HG03521 (cell line): ENCODE data around the gene RASL12.
"Not testable (repeated sequence)": the region's sequence is repeated elsewhere in the genome, so short reads cannot be mapped to it uniquely, and the experiment has no call there.

Source experiments
- ATAC-seq: cut with Tn5 transposase; IDR thresholded peaks from one replicate; pipeline ENCODE4 v1.9.1; 2021; ENCODE audit warnings: mild to moderate bottlenecking, moderate library complexity; ENCODE audit not compliant: unreplicated experiment

The RASL12 gene

DNA sequence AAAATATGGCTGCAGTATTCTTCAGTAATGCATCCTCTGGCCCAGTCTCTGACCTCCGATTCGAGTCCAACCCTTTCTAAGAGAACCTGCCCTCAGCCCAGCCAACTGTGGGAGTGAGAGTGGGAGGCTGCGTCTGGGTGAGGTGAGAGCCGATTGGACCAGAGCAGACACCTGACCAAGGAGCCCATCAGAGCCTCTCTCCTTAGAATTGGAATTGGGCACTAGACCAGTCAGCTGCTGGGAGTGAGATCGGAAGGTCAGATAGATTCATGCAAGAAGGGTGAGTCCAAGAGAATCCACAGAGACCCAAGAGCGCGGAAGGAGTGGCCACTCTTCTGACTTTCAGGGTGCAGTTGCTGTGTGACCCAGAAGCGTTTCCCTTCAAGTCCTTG, 10.2 kb downstream of the RASL12 start:
- no peak for ATAC-seq

DNA sequence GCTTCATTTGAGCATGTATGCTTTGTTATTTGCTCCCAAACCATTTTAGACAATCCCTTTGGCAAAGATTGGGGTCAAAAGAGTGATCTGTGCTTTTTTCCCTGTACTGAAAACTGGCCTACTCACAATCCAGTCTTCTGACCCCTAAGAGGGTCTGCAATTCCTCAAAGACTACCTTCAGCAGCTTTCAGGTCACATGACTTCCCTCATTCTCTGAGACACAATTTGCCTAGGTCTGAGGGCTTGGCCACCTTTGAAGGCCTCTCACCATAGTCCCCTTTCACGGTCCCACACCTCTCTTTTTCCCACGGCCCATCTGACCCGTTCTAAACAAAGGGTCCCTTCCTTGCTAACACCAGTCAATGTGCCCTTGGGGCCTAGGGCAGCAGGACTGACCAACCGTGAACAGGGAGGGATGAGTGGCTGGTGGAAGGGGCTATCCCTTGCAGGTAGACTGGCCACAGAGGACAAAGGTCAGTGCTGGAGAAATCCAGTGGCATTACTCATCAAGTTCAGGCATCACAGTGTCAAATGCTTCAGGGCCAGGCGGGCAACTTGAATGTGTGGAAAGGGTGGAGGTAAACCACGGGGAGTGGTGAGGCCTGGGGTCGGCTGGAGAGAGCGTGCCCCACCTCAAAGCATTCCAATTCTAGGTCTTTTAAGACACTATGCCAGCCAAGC, 10.8 kb downstream of the RASL12 start:
- ATAC-seq: no peak

DNA sequence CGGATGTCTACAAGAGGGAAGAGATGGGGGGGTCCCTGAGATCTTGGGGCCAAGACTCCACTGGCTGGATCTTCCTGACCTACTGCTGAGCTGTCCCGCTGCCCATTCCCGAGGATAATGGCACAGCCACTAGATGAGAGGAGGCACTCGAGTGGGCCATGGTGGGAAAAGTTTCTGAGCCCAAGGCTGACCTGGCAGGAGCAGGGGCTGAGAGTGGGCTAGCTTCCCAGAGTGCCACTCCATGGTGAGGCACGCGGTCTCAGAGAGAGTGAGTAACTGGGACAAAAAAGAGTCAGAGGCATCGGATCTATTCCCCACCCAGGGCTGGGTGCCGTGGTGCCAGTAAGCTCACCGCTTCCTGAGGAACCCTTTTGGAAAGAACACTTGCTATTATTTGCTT, 11.7 kb downstream of the RASL12 start:
- no peak for ATAC-seq

DNA sequence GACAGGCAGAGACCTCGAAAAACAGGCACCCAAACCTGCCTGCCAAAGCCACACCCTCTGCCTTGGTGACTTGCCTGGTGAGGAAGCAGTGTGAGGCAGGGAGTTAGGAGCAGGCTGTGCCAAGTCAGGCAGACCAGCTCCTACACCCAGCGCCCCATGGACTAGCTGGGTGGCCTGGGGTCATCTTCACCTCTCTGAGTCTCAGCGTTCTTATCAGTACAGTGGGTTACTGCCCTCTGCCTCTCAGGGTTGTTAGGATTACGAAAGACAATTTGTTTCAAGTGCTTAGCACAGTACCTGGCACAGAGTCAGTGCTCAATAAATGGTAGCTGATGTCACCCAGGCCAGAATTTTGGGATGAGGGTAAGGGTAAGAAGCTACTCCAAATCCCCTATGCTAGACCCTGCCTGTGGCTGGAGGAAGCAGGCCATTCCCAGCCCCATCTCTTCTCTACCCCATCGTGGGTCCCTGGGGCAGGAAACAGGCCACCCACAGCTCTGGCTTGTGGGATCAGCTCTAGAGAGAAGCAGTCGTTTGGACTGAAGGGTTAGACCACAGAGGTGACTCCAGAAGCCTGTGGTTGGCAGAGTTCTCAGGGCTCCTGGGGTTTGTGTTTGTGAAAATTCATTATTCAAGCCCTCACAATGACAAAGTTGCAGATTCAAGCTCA, 12.5 kb downstream of the RASL12 start:
- ATAC-seq: no peak

DNA sequence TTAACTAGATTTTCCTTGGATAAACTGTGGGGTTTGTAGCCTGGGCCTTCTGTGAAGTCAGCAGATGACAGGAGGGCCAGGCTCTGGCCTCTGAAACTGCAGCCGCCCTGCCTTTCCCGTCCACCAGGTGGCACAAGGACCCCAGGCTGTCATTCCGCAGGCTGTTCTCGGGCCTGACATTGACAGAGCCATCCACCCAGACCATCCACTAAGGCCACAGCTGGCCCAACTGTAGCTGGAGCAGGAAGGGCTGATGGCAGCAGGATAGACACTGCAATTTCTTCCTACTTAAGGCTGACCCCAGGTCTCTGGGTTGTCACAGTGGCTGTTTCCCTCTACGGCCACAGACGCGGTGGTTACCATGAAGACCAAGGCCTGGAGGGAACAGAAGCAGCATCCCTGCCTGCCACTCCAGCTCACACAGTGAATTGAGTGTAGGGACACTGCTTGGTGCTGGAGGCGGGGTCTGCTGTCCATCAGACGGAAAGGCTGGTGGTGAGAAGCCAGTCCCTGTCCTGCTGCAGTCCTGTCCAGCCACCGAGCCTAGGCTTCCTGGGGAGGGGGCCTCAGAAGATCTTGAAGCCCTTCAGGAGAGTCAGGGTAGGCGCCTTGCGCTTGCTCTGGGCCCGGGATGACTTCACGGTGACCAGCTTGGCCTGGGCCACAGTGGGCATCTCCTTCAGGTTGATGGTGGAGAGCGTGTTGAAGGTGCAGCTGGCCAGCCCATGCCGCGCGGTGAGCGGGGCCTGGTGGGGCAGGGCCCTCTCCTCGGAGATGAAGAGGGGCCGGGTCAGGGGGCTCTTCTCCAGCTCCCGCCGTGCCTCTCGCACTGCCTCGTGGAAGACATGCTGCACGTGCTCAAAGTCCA, 13.2 kb downstream of the RASL12 start:
- ATAC-seq: no peak

DNA sequence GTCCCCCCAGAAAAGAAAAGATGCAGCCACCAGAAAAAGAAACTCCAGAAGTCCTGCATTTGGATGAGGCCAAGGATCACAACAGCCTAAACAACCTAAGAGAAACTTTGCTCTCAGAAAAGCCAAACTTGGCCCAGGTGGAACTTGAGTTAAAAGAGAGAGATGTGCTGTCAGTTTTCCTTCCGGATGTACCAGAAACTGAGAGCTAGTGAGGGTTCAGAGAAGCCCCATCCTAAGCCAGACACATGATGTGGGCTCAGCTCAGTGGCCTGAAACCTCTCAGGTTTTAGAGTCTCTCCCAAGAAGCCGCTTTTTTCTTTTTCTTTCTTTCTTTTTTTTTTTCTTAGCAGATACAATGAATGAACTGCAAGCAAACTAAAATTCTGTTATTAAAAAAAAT, 14.8 kb downstream of the RASL12 start:
- no peak for ATAC-seq

DNA sequence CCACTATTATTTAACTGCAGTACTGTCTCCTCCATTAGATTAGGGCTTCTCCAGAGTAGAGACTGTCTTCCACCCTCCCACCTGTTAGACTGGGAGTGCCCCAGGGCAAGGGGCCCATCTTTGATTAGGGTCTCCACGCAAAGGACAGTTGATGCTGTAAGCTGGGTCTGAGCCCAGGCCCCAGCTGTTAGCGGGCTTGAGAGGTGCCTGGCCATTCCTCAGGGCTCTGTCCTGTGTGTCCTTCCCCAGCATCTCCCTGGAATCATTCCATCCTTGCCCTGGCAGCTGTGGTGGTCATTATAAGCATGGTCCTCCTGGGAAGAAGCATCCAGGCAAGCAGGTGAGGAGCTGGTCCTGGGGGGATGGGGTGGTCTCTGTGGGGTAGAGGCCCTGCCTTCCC, 16.5 kb downstream of the RASL12 start:
- no peak for ATAC-seq

DNA sequence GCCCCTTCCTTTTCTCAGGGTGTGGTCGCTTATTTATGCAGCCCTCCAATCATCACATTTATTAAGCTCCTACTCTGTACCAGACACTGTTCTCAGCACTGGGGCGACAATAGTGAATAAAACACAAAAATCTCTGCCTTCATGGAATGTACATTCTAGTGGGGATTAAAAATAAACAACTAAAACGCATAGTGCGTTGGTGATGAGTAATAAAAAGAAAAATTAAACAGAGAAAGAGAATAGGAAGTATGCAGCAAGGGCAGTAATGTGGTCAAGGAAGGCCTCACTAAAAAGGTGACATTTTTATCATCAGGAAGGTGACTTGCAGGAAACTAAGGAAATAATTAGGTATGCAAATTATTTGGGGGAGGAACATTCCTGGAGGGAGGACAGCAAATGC, 17.5 kb downstream of the RASL12 start:
- ATAC-seq: no peak

DNA sequence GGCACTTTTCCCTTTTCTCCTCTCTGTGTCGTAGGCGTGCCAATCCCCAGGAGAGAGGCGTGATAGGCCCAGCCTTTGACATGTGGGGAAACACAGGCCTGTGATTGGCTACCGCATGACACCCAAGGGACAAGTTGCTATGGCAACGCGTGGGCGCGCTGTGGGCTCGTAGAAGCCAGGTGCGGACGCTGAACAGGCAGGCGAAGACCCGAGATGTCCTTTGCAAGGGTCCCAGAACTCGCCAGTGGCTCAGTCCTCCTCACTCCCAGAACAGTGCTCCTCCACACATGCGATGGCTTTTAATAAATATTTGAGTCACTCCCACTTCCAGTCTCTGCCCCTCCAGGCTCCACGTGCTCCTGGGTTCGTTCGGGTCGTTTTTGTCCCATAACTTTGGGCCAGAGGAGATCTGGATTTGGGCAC, 18.4 kb downstream of the RASL12 start:
- peak; percentile 89 for ATAC-seq

DNA sequence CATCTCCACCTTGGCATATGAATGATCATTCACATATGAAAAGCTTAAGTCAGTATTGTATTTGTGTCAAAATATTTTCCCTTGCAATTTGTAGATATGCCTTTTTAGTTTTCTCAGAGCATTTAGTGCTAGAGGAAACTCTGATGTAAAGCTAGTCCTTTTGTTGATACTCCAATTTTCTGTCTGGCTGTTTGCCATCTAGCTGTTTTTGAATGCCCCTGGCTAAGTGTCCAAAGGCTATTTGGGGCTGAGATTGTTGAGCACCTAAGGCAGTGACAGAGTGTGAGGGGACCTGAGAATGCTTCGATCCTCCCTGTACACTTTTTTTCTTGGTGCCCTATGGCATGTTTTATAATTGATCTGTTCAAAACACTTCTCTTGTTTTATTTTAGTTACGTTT, 19.6 kb downstream of the RASL12 start:
- no peak for ATAC-seq

DNA sequence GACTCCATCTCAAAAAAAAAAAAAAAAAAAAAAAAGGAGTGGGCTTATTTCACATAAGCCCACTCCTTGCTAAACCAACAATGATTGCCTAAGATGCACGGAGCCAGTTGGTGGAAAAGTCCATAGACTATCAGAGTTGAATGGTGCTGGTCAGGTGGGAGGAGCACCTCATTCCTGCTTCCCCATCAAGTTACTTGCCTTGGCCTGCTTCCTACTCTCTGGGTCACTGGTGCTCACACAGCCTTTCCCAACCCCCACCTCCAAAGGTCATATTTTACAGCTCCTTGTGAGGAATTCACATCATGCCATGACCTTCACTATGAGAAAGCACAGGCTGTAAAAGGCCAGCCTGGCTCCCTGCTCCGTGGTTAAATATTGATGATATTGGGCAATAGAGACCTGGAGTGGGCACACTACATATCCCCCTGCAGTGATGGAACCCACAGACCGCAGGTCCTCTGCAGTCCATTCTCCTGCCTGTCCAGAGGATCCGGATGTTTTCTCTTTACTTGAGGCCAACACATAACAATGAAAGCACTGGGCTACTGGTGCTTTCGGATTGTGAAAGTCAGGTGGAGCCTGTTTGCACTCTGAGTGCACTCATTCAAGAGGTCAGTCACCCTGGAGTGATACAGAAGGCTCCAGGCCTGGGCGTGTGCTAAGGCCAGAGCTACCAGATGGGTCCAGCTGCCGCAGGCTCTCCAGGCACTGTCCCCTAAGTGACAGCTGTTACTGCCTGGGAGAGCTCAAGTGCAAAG, 22.9 kb downstream of the RASL12 start, which contains the start of gene SLC51B:
Gene SLC51B (plus strand): TSS at position 664 of the 758 bp plus-strand sequence. CDS start 4,618 bp downstream, outside the sequence.
- no peak for ATAC-seq

DNA sequence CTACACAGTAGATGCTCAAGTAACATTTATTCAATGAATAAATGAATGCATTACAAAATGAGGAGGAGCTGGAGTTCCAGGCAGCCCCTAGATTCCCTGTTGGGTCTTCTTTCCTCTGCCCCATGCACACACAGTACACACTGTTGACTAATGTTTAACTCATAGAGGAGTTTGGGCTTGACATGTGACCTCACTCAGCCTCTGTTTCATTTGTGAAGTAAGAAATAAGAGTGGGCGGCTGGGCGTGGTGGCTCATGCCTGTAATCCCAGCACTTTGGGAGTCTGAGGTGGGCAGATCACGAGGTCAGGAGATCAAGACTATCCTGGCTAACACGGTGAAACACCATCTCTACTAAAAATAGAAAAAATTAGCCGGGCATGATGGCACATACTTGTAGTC, 23.6 kb downstream of the RASL12 start:
- not testable (repeated sequence) for ATAC-seq

DNA sequence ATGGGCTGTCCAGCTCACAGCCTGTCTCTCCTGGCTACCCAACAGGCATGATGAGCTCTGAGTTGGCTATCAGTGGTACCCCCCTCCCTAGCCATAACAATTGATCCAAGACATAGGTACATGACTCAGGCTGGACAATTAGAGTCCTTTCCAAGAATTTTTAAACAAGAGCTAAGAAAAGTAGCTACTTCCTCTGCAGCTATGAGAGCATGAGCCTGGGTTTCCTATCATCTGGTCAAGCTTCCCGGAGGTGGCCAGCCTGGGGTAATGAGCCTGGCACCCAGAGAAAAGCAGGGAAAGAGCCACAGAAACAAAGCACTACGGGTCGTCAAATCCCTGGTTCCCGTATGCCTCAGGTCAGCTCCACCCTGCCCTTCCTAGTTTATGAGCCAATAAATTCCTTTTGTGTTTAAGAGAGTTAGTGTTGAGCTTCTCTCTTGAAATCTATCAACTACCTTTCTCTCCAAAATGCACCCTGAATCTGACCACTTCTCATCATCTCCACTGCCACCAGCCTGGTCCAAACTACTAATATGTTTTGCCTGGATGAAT, 24.9 kb downstream of the RASL12 start:
- ATAC-seq: no peak

DNA sequence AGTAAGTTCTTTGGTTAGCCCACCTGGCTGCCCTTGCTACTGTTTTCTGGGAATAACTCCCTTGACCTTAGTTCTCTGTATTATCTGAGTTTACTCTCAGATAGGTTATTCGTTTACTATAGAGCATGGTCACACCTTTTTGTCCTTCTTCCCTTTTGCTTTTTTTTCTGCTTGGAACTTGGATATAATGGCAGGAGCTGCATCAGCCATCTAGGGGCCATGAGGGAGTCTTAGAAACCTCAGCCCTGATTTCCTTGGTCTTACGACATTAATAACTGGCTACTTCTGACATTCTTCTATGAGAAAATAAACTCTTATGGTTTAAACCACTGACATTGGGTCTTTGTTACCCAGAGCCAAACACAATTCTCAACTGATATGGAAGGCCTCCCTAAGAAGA, 26.0 kb downstream of the RASL12 start:
- no peak for ATAC-seq

DNA sequence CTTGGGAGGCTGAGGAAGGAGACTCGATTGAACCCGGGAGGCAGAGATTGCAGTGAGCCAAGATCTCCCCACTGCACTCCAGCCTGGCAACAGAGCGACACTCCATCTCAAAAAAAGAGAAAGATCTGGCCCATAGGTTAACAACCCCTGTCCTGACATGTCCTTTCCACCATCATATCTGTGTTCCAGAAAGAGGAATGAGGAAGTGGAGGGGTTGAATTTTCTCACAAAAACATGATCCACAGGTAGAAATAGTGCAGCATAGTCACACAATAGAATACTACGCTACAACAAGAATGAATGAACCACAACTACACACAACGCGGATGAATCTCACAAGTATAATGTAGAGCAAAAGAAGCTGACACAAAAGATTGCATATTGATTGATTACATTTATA, 27.3 kb downstream of the RASL12 start:
- ATAC-seq: no peak

DNA sequence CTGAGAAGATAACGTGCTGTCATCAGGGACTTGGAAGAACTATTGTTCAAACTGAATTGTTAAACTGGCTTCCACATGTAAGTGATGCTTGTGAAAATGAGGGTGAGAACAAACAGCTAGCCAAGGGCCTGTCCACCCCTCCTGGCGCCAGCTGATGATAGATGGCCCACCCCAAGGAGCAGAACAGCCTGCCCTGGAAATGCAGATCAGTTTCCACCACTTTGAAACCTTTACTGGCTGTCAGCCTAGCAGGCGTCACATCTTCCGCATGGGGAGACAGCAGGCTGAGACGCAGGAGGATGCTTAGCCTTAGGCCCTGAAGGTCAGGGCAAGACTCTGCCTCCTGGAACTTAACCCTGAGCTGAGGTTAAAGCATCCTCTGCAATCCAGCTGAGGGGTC, 29.0 kb downstream of the RASL12 start:
- ATAC-seq: no peak

DNA sequence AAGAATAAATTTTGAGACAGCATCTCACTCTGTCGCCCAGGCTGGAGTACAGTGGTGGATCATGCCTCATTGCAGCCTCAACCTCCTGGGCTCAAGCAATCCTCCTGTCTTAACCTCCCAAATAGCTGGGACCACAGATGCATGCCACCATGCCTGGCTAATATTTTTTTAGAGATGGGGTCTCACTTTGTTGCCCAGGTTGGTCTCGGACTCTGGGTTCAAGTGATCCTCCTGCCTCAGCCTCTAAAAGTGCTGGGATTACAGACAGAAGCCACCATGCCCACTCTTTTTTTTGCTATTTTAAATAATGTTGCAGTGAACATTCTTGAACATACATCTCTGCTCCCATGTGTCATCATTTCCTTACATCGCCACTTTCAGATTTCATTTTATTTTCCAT, 29.4 kb downstream of the RASL12 start:
- no peak for ATAC-seq

DNA sequence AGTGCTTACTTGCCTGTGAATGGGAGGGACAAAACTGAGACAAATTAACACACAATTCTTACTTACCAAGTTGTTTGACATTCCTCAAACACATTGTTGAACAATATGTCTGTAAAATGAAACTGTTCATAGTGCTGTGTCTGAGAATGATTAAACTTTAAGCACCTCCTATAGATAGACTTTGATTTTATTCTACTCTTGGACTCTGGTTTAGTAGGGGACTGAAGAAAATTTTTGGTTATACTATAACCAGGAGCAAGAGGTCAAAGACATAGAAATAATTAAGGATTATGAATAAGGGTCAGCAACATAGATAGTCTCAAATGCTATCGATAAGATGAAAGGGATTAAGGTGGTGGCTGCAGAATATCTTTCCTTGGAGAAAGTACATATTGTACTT, 30.5 kb downstream of the RASL12 start:
- no peak for ATAC-seq

DNA sequence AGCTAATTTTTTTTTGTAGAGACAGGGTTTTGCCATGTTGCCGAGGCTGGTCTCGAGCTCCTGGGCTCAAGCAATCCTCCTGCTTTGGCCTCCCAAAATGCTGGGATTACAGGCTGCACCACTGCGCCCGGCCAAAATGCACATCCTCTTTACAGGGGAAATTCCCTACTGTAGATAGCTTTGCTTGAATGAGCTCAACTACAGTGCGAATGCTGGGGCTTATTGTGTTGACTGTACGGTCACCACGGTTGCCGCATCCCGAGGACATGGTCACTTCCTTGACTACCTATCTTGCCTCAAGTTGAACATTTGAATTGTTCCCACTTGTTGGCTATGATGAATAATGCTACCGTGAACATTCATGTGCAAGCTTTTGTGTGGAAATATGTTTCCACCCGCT, 33.1 kb downstream of the RASL12 start:
- no peak for ATAC-seq

DNA sequence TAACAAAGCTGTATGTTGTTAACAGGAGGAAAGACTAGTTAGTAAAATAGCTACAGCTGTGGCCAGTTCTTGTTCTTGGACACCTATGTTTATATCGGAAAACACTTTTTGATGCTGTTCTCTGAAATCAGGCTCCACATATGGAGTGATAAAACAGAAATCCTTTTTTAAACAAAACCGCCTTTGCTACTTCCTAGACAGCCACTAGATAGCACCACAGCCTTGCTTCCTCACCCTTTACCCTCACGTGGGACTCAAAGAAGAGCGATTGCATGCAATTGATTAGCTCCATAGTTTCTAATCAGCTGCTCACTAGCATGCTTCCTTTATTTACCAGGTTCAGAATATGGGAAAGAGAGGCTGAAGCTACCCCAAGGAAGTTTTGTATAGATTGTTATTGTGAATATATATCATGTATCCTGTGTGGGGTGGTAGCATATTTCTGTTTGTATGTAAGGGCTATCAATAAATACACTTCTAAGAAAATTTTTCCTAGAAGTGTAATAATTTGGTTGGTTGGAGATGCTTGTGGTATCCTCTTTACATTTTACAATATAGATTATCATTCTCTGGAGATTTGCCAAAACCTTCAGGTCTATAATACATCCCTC, 34.0 kb downstream of the RASL12 start:
- no peak for ATAC-seq
